Activated CD4-positive, alpha-beta T cell treated with anti-CD3 and anti-CD28 coated beads, Interleukin-2, amount 50 U/mL, for 4 hours (primary cell): ENCODE results near the gene PDZRN3.

Experiments used
- DNase-seq, 2 experiments: peaks; one replicate each; pipeline ENCODE4 v3.0.0-alpha.2; 2020

Gene PDZRN3

DNA sequence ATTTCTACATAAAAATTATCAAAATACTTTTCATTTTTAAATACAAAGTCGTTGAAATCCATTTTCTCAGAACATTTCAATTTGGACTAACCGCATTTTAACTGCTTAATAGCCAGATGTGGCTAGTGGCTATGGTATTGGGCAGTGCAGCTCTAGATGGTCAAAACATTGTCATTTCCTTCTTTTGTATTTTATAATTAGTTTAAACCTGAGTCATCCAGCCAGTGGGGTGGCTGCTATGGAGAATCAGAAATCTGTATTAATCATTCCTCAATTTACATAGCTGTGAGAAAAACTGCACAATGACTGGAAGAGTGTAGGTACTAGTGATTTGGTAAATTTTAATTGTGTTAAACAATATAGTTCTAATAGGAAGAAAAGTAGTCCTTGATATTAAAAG is 245.3 kb downstream of the PDZRN3 start:
- DNase-seq: no peak

DNA sequence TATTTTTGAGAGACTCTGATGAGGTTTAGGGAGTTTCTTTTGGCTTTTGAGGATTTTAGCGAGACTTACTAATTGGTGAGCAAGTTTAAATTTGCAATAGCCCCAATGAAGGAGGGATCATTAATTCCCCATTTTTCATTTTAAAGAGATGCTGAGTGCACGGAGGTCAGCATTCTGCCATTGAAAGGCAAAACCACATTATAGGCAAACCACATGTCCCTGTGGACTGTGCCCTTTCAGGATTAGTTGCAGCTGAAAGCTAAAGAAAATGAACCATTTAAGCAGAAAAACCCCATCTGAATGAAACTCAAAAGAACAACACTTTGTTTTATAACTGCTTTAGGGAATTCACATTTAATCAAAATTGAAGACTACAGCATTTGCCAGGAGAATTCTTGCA is 246.5 kb downstream of the PDZRN3 start:
- no peak for DNase-seq

DNA sequence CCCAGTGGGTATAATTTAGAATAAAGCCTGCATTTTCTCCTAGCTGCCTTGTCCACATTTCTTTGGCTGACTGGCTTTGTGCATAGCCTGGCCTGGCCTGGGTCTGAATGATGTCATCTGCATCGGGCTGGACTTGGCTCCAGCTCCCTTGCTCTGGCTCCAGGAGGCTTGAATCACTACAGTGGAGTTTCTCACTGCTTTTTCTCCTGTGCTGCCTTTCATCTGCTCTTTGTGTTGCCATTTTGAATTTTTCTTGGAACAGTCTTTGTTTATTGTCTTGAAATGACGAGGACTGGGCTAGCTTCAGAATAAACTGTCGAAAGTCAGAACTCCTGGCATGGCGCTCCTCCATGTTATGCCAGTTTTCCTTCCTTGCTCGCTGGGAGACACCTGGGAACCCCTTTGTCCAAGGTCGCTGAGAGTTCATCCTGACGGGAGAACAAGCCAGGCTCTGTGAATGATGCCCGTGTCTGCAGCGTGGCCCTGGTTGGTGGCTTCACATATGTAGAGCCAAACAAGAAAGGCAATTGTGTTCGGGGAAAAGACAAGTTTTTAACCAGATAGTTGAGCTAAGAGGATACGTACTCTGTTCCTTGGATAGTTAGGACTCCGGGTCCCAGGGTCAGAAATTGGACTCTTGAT is 258.9 kb downstream of the PDZRN3 start:
- no peak for DNase-seq

DNA sequence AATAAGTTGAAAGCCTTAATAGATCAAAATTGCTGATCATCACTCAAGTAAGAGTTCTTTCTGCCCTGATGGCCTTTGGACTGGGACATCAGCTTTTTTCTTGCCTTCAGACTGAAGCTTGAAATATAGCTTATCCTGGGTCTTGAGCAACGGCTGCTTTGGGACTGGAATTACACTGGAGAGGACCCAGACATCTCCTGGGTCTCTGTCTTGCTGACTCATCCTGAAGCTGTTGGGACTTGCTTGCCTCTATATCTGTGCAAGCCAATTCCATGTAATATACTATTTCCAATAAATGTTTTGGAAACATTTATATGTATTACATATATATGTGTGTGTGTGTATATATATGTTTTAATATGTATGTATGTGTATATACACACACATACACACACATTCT is 260.2 kb downstream of the PDZRN3 start:
- no peak for DNase-seq

DNA sequence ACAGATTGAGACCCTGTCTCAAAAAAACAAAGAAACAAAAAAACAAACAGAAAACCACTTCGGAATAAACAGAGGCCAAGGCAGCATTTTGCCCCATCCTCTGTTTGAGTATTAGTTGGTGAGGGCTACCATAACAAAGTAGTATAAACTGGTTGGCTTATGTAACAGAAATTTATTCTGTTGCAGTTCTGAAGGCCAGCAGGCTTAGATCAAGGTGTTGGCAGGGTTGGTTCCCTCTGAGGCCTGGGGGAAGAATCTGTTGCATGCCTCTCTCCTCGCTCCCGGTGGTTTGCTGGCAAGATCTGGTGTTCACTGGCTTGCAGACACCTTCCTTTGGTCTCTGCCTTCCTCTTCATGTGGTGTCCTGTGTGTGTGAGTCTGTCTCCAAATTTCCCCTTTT is 261.6 kb downstream of the PDZRN3 start:
- DNase-seq: no peak

DNA sequence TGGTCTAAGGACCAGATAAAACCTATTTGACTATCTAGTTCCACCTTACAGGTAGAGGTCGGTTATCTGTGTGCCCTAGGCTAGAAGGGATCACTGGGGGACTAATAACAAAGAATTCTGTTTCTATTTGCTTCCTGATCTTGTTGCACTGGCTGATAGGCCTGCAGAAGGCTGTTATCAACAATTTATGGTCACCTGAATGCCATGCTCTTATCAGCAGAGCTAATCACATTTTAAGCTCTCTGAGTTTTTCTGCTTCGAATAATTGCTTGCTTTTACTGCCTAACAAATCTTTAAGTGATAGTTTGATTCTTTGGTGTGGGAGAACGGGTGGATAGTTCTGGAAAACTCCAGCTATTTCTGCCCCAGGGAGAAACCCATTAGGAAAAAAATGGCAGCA is 263.1 kb downstream of the PDZRN3 start:
- no peak for DNase-seq

DNA sequence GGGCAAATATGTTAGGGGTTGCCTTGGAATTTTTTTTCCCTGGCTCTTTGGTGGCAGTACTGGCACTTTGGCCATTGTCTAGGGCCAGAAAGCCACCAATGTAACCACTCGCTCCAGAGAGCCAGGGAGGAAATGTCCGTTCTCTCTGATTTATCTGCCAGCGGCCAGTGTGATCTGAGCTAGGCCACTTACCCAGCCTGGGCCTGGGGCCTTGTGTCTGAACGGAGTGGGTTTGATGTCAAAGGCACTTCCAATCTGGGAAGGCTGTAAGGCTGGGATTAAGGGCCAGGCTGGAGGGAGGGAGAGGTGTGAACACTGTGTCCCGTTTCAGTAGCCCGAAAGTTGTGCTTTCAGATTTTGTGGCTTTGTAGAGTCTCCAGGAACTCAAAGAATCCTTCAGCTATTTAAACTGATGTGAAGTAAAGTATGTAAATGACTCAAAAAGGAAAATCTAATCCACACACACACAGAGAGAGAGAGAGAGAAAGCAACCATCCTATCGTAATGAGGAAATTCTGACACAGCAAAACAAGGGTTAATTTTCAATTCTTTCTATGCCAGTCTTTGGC is 271.0 kb downstream of the PDZRN3 start:
- DNase-seq: no peak

DNA sequence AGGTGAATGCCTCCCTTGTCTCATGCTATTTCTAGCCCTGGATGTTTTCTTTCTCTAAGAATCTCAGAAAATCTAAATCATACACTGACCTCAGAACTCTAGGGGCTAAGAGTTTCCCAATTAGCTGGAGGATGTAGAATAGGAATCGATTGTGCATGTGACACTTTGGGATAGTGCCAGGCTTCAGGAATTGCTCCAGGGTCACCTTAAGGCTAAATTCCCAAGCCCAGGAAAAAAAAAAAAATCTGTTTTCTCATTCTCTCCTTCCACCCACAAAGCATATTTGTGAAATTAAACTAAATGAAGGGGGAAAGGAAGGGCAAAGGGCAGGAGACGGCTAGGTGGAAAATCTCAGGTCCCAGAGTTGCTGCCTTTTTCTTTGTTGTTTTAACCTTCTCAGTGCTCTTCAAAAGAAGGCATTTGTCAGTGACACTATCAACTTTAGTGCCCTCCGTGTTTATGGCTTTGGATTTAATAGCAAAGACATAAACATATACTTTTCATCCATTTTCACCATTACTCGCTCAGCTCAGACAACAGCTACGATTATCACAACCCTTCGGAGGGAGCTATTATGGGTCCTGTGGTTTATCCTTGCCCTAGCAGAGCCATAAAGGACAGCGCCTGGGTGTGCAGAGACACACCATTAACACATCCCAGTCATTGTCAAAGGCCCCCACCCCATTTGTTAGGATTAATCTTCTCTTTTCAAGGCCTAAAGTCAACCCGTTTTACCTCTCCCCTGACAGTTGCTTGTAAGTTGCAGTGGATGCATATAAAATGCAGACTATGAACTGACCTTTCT is 271.7 kb downstream of the PDZRN3 start:
- no peak for DNase-seq

DNA sequence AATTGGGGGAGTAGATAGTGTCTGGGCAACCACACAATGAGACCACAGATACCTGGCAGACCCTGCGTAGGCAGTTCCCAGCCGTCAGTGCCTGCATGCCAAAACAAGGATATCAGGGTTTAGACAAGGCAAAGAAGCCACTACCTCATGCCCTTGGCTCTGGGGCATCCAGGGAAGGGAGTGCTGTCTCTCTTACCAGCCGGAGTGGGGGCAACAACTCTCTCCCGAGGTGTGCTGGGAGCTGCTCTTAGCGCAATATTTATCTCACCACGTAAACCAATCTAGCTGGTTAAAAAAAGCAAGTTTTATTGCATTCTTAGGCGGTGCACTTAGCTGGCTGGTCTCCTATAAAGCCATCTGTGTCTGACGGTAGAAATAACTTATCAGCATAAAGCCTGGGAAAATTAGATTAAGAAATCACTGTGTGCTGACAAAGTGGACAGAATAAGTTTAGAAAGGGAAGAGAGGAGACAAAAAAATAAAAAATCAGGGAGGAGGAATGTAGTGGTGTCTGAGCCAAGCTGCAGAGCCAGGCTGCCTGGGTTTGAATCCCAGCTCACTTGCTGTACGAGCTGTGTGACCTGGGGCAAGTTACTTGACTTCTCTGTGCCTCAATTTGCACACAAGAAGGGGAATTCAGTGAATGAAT is 273.2 kb downstream of the PDZRN3 start:
- no peak for DNase-seq

DNA sequence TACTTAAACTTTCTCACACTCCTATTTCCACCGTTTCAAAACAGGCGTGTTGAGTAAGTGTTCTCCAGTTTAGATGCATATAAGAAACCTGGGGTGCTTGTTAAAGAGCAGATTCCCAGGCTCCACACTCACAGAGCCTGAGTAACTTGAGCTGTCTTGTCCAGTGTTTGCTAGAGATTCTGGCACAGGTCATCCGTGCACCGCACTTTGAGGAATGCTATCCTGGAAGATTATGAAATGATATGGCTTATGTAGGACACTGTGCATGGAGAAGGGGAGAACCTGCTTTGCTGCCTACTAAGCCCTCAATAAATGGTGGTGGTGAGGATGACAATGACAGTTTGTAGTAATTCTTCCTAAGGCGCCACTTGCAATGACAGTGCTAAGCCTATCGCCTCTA is 273.7 kb downstream of the PDZRN3 start:
- no peak for DNase-seq

DNA sequence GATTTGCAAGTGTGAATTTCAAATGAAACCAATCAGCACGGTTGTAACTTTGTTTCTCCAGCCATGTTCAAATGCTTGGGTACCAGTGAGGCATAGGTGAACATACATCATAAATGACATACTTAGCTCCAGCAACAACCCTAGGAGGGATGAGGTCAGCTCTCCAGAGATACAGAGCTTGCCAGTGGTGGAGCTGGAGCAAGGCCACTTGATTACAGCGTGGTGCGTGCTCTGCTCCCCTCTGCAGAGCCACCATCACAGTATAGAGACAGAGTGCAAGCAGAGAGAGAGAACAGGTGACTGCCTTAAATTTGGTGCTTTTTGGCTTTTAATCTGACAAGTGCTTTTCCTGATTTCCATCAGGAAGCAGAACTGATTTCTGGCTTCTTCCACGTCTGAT is 275.1 kb downstream of the PDZRN3 start:
- no peak for DNase-seq

DNA sequence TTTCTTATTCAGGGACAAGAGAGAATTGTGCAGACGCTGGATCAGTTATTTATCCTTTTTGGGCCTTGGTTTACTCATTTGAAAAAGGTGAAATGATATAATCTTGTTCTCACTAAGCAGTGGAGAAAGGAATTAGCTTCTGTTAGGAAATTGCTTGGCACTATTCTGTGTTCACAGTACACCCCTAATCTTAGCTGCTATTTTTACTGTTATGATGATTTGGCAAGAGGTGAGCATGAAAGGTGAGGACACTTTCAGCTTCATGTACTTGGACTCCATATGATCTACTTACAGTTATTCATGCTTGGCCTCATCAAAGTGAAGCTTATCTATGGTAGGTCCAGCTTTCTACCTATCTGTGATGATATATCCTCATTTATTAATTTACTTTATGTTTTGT is 282.7 kb downstream of the PDZRN3 start:
- DNase-seq: no peak

DNA sequence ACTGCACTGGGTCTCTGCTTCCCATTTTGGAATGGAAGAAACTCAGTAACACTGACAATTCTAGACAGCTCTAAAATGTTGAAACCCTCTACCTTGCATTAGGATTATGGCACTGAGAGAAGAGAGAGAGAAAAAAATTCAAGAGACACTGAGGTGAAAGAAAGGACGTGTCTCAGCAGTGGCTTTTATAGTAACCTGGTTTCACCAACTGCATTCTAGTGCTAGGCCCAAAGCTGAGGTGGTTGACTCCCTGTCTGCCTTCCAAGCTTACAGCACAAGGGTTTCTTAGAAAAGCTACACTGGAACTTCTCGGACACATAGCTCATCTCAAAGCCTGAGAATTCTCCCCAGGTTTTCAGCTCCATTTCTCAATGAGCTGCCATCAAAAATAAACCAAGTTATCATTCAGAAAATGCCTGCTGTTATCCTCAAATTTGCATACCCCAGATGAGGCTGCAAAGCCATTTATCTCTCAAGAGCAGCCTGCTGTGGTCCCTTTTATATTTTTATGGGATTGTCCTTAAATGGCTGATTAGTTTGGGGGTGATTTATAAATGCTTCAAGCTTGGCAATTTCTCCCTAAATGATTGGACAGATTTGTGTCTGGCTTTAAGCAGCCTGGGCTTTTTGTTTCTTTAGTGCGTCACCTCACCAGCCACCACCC is 283.3 kb downstream of the PDZRN3 start:
- no peak for DNase-seq

DNA sequence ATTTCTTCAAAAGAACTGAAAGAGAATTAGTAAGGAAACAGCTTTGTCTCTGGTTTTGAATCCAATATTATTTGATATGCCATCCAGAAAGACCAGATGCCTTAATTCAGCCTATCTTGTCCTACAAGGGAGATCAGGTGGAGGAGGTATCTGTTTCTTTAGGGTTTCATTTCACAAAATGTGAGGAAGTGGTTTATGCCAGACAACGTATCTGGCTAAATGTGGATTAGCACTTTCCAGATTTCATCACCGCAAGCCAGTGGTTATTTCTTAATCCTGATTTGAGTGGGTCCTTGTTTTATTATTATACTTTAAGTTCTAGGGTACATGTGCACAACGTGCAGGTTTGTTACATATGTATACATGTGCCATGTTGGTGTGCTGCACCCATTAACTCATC is 292.2 kb downstream of the PDZRN3 start:
- no peak for DNase-seq
